Stimulated activated naive B cell treated with anti-CD40 and anti-IgM and Interleukin-4, amounts not matched to agents 10 μg/mL and 1 μg/mL and 100 μg/mL, for 72 hours (primary cell): ENCODE results near the gene ZDHHC3.
"Not testable (repeated sequence)": the region's sequence is repeated elsewhere in the genome, so short reads cannot be mapped to it uniquely, and the experiment has no call there.

Source experiments
- ATAC-seq, 2 donors: fragments of 150-1000 bp; cut with Tn5 transposase; replicated peaks; 2 replicates each; pipeline ENCODE4 v1.10.0; 2021; ENCODE audit warnings: moderate library complexity in 1 of 2
- DNase-seq: peaks from one replicate; pipeline ENCODE4 v3.0.0; 2021
- H3K27ac Mint-ChIP-seq: one replicate; pipeline ENCODE4 v1.8.0; 2022; ENCODE audit warnings: mild to moderate bottlenecking, mixed read lengths
- H3K27me3 Mint-ChIP-seq, 2 donors: one replicate each; pipeline ENCODE4 v1.8.0; 2022; ENCODE audit warnings: mixed read lengths in 2 of 2
- H3K36me3 Mint-ChIP-seq, 2 donors: one replicate each; pipeline ENCODE4 v1.8.0; 2022; ENCODE audit warnings: mixed read lengths in 2 of 2, mild to moderate bottlenecking in 1 of 2
- H3K4me1 Mint-ChIP-seq, 2 donors: one replicate each; pipeline ENCODE4 v1.8.0; 2022; ENCODE audit warnings: mixed read lengths in 2 of 2, mild to moderate bottlenecking in 1 of 2
- H3K4me3 Mint-ChIP-seq, 2 donors: one replicate each; pipeline ENCODE4 v1.8.0; 2022; ENCODE audit warnings: mild to moderate bottlenecking in 2 of 2, mixed read lengths in 2 of 2, moderate library complexity in 1 of 2
- H3K9me3 Mint-ChIP-seq, 2 donors: one replicate each; pipeline ENCODE4 v1.8.0; 2022; ENCODE audit warnings: mixed read lengths in 2 of 2, mild to moderate bottlenecking in 1 of 2

ZDHHC3 gene

DNA sequence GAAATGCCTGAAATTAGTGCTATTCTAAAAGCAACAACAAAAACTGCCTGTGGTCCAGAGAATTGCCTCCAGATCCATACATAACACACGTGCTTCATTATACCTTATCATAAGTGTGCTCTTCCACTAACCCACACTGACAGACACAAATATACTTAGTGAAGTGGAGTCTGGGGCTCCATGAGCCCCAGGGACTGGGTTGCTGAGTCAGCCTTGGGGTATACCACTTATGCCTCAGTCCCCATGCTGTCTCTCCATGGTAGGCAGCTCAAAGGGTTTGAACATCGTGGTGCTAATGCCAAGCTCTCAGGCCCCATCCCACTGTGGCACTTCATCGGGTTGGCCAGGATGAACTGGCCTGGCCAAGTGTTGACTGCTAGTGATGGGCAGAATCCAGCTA, 10.8 kb downstream of the ZDHHC3 start:
- peaks cover 7 to 12% of the 10 kb centered on the region in 2 donors for H3K36me3 Mint-ChIP-seq
- no peak overlapping the region for H3K4me3 Mint-ChIP-seq
- H3K9me3 Mint-ChIP-seq, result no peaks in the 10 kb centered on the region
- H3K27me3 Mint-ChIP-seq, result no peaks in the 10 kb centered on the region
- no peak for DNase-seq
- no peak overlapping the region for H3K27ac Mint-ChIP-seq
- ATAC-seq, result no peak
- peaks cover 41 to 73% of the 10 kb centered on the region in 2 donors for H3K4me1 Mint-ChIP-seq

DNA sequence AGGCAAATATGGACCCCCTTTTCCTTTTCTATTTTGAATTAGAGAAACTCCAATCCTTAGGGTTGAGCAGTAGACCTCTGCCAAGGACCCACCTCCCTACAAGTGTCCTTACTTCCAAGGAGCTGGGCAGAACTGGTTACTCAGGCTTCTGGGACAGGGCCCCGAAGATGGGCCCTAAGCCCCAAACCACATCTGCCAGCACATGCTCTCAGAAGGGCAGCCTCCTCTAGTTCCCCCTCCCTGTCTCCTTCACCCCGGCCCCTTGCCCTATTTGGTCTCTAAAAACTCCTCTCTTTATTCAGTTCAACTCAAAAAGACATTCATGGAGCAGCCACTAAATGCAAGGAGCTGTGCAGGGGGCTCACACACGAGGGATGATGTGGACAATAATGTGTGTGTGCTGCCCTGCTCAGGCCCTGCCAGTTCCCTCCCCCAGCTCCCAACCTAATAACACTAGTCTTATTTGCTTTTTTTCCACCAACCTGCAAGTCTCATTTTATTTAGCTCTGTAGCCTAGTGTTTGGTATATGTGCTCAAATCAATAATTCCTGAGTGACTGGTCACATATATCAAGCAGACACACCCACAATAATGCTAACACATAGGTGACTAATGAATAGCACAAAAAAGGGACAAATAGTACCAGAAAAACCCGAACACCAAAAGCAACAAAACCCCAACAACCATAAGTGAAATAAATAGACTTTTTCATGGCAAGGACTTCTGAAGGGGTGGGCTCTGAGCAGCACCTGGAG, 12.2 kb downstream of the ZDHHC3 start:
- Mint-ChIP-seq H3K27me3 (no peaks in the 10 kb centered on the region), H3K36me3 (peaks cover 7 to 11% of the 10 kb centered on the region in 2 donors), H3K4me1 (peaks cover 30 to 59% of the 10 kb centered on the region in 2 donors), H3K9me3 (no peaks in the 10 kb centered on the region), H3K4me3 (no peak overlapping the region), H3K27ac (no peak overlapping the region)
- DNase-seq, result no peak
- ATAC-seq, result no peak

DNA sequence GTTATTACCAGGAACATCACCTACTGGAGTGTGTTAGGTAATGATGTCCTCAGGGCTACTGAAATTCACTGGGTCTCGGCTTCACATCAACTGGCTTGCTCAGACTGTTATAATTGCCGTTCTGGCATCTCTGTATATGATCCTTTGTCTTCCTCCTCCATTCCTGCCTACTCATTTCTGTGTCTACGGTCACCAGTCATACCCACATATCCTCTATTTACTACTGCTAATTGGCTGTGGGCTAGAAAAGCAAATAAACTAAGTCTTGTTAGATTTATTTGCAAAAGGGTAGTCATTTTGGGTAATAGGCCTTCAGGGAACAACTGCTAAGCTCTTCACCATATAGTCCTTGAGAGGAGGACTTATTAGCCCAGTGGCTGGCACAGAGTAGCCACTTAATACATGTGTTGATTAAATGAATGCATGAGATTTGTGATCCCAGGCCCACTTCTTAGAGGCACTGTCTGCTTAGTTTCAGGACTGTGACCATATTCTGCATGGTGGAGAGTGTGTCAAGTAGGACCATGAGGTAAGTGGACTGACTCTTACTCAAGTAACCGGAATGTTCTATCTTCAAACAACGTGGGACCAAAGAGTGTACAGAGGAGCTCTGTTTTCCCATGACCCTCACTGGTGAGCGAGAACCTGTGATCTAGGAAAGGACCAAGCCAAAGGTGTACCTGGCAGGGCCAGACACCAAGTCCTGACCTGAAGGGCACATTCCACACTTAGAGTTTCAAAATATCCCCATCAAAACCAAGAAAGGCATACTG, 13.2 kb downstream of the ZDHHC3 start:
- no peak for ATAC-seq
- Mint-ChIP-seq H3K27me3 (no peaks in the 10 kb centered on the region), H3K36me3 (peaks cover 10 to 11% of the 10 kb centered on the region in 2 donors), H3K9me3 (no peaks in the 10 kb centered on the region), H3K27ac (no peak overlapping the region), H3K4me1 (peaks cover 30 to 53% of the 10 kb centered on the region in 2 donors), H3K4me3 (no peak overlapping the region)
- DNase-seq, result no peak

DNA sequence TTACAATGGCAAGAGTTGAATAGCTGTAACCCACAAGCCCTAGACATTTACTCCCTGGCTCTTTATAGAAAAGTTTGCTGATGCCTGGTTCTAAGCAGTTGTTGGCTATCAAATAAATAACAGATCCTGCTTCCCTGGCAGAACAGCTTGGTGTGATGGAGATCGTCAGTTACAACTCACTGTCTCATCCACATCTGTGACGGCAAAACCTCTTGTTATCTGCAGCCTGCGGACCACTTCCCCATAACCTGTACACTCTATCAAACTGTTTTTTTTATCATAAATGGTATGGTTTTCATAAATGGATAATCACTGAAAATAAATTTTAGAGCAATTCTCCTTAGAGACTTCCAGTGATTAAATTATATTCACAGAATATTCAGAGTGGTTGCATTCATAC, 14.1 kb downstream of the ZDHHC3 start:
- Mint-ChIP-seq H3K27ac (no peak overlapping the region), H3K27me3 (no peaks in the 10 kb centered on the region), H3K4me1 (peaks cover 33 to 53% of the 10 kb centered on the region in 2 donors), H3K4me3 (no peak overlapping the region), H3K36me3 (peaks cover 16 to 17% of the 10 kb centered on the region in 2 donors), H3K9me3 (no peaks in the 10 kb centered on the region)
- DNase-seq (no peak), ATAC-seq (no peak)

DNA sequence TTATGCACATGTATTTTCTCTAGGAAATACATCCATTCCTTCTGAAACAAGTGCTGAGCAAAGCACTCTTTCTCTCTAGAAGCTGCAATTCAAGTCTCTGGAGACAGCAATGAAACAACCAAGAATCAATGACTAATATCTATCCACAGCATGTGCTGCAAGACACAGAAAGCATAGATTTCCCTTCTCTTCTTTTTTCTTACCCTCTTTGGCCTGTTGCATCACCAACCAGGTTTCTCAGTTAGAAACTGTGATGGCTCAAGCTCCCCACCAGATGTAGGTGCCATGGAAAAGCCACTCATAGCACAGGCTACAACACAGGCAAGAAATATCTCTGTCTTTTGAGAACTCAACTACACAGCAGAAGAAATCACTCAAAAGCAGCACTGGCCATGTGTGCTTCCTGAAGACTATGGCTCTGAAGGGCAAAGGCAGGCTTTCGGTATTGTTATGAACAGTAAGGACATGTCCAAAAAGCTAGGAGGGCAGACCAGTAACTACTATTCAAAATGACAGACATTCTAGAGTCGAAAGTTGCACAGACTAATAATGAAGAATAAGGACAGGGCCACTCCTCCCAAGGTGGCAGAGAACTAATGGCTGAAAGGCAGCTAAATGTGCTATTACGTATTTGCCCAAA, 15.5 kb downstream of the ZDHHC3 start:
- H3K27me3 Mint-ChIP-seq, result no peaks in the 10 kb centered on the region
- H3K27ac Mint-ChIP-seq, result no peak overlapping the region
- no peak overlapping the region for H3K4me3 Mint-ChIP-seq
- peaks cover 39 to 57% of the 10 kb centered on the region in 2 donors for H3K4me1 Mint-ChIP-seq
- ATAC-seq (peak in 1 of 2 donors; percentile 58), DNase-seq (no peak)
- no peaks in the 10 kb centered on the region for H3K9me3 Mint-ChIP-seq
- H3K36me3 Mint-ChIP-seq, result peaks cover 19 to 21% of the 10 kb centered on the region in 2 donors

DNA sequence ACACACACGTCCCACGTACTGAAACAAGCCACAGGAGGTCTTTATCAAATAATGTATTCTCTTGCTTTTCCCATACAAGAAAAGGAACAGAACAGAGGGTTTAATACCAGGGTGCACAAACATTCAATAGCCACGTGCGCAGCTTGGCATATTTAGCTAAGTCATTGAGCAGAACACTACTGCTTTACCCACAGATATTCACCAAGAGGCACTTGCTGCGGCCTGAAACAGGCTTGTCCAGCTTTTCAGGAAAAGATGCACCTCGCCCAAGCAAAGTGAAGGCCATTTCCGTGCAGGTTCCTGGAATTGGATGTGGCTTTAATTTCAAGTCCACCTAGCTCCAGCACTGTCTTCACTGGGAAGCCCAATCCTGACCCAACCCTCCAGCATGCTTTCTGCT, 17.6 kb downstream of the ZDHHC3 start:
- DNase-seq (no peak), ATAC-seq (no peak)
- Mint-ChIP-seq H3K4me1 (peaks cover 34 to 49% of the 10 kb centered on the region in 2 donors), H3K9me3 (no peaks in the 10 kb centered on the region), H3K27me3 (no peaks in the 10 kb centered on the region), H3K36me3 (peaks cover 16% of the 10 kb centered on the region in 2 donors), H3K27ac (no peak overlapping the region), H3K4me3 (no peak overlapping the region)

DNA sequence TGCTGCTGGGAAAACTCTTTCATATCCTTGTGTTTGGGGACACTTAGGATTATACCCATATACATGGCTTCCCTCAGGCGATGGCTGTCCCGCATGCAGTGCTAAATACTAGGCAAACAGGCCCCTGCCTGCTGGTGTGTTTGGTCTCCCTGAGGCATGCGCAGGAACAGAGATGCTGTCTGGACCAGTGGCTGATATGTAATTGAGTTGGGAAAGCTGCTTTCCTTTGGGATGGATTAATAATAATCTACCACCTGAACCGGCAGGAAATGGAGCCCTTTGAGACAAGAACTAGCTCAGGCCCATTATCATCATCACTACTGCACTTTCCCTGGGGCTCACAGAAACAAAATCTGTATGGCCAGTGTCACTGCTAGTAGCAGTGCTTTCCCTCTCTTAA, 18.0 kb downstream of the ZDHHC3 start:
- DNase-seq, result no peak
- Mint-ChIP-seq H3K9me3 (no peaks in the 10 kb centered on the region), H3K27ac (no peak overlapping the region), H3K4me1 (peaks cover 32 to 45% of the 10 kb centered on the region in 2 donors), H3K27me3 (no peaks in the 10 kb centered on the region), H3K4me3 (no peak overlapping the region), H3K36me3 (peaks cover 16% of the 10 kb centered on the region in 2 donors)
- no peak for ATAC-seq

DNA sequence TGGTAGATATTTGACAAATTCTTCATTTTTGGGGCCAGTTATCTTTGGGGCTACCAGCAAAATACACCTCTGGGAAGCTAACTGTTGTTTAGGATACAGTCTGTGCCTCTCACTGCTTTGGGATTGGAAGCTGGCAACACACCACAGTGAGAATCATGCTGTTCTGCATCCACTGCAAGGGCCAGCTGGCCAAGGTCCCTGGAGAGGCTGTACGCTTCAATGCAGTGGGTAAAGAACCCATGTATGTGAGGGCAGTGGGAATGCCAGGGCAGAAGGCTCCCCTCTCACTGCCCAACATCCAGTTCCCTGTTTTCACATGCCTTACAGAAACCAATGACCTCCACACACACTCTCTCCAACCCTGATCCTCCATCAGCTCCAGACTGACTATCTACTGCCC, 20.1 kb downstream of the ZDHHC3 start:
- Mint-ChIP-seq H3K27ac (no peak overlapping the region), H3K4me3 (no peak overlapping the region), H3K9me3 (no peaks in the 10 kb centered on the region), H3K4me1 (peaks cover 39 to 58% of the 10 kb centered on the region in 2 donors), H3K36me3 (peaks cover 28 to 31% of the 10 kb centered on the region in 2 donors), H3K27me3 (no peaks in the 10 kb centered on the region)
- ATAC-seq (no peak), DNase-seq (no peak)

DNA sequence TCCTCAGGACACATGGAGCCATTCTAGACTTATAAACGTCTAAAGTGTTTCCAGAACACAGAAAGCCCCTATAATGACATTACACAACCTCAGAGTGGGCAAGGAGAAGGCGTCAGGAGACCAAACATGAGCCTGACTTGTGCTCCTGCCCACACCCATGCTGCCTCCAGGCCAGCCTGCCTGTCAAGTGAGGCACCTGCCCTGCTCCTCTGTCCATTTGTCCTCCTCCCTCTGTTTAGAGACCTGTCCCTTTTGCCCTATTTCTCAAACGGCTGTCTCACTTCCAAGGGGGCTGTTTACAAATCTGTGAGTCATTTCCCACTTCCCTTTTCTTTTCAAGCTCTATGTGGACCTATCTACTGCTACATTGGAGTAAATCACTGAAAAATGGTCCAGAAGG, 21.0 kb downstream of the ZDHHC3 start:
- Mint-ChIP-seq H3K4me3 (no peak overlapping the region), H3K9me3 (no peaks in the 10 kb centered on the region), H3K36me3 (peaks cover 30 to 36% of the 10 kb centered on the region in 2 donors), H3K27ac (peak overlapping the region; percentile 60), H3K4me1 (peaks cover 42 to 57% of the 10 kb centered on the region in 2 donors), H3K27me3 (no peaks in the 10 kb centered on the region)
- ATAC-seq (peak; percentile 99), DNase-seq (no peak)

DNA sequence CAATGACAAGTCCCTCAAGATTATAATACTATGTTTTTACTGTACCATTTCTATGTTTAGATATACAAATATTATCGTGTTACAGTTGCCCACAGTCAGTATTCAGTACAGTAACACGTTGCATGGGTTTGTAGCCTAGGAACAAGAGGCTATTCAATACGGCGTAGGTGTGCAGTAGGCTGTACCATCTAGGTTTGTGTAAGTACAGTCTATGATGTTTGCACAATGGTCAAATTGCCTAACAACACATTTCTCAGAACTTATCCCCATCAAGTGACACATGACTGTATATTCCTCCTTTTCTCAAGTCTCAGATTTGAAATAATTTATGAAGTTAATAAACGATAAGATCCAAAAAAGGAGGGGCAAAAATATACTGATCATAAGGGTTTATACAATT, 21.7 kb downstream of the ZDHHC3 start:
- peaks cover 30 to 36% of the 10 kb centered on the region in 2 donors for H3K36me3 Mint-ChIP-seq
- ATAC-seq (no peak), DNase-seq (no peak)
- no peaks in the 10 kb centered on the region for H3K9me3 Mint-ChIP-seq
- H3K27me3 Mint-ChIP-seq, result no peaks in the 10 kb centered on the region
- H3K4me3 Mint-ChIP-seq, result no peak overlapping the region
- H3K4me1 Mint-ChIP-seq, result peaks cover 42 to 57% of the 10 kb centered on the region in 2 donors
- H3K27ac Mint-ChIP-seq, result no peak overlapping the region

DNA sequence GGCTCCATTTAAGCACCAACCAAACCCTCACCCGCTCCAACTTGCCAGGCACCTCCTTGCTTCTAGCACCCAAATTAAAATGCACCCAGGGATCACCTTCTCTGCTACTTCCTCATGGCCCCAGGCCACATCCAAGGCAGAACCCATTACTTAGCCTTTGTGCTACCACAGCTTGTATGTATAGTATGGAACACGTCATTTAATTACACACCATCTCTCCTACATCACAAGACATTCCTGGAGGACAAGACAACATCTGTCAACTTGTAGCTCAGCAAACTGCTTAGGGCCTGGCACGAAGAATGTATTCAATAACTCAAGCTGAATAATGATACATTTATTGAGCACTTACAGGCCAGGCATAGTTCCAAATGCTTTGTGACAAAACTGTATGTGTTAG, 23.3 kb downstream of the ZDHHC3 start:
- Mint-ChIP-seq H3K4me3 (no peak overlapping the region), H3K27ac (no peak overlapping the region), H3K27me3 (no peaks in the 10 kb centered on the region), H3K9me3 (no peaks in the 10 kb centered on the region), H3K4me1 (peaks cover 42 to 53% of the 10 kb centered on the region in 2 donors), H3K36me3 (peaks cover 26 to 40% of the 10 kb centered on the region in 2 donors)
- ATAC-seq, result no peak
- no peak for DNase-seq

DNA sequence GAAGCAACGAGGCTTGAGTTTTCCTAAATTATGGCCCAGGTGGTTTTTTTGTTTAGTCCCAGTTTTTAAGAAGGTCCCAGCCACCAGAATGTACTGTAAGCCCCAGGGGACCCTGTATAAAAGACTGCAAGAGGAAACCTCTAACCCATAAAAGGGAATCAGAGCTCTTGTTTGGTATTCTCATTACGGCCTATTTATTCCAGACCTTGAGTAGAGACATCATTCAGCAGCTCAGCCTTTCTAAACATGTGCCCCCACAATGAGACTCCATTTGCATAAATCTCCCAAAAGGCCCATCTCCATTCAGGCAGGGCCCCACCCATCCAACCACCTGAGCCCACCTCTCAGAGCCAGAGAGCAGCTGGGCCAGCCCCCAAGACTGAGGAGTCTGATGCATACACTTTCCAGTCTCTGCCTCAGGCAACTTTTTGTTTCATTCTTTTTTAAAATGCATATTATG, 25.7 kb downstream of the ZDHHC3 start:
- H3K36me3 Mint-ChIP-seq, result peaks cover 22 to 43% of the 10 kb centered on the region in 2 donors
- DNase-seq (no peak), ATAC-seq (no peak)
- H3K4me1 Mint-ChIP-seq, result peaks cover 25 to 33% of the 10 kb centered on the region in 2 donors
- H3K9me3 Mint-ChIP-seq, result no peaks in the 10 kb centered on the region
- H3K27me3 Mint-ChIP-seq, result no peaks in the 10 kb centered on the region
- no peak overlapping the region for H3K27ac Mint-ChIP-seq
- no peak overlapping the region for H3K4me3 Mint-ChIP-seq

DNA sequence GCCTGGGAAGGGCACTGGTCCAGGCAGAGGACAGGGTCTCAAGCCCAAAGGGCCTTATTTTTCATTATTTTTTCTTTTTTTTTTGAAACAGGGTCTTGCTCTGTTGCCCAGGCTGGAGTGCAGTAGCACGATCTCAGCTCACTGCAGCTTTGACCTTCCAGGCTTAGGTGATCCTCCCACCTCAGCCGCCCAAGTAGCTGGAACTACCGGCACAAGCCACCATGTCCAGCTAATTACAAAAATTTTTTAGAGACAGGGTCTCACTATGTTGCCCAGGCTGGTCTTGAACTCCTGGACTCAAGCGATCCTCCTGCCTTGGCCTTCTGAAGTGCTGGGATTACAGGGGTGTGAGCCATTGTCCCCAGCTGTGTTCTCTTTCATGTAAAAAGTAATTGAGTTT, 26.2 kb downstream of the ZDHHC3 start:
- not testable (repeated sequence) for DNase-seq, ATAC-seq, H3K4me3 Mint-ChIP-seq, H3K27ac Mint-ChIP-seq, H3K27me3 Mint-ChIP-seq, H3K9me3 Mint-ChIP-seq
- H3K36me3 Mint-ChIP-seq, result peaks cover 23 to 49% of the 10 kb centered on the region in 2 donors
- H3K4me1 Mint-ChIP-seq, result peaks cover 22 to 28% of the 10 kb centered on the region in 2 donors

DNA sequence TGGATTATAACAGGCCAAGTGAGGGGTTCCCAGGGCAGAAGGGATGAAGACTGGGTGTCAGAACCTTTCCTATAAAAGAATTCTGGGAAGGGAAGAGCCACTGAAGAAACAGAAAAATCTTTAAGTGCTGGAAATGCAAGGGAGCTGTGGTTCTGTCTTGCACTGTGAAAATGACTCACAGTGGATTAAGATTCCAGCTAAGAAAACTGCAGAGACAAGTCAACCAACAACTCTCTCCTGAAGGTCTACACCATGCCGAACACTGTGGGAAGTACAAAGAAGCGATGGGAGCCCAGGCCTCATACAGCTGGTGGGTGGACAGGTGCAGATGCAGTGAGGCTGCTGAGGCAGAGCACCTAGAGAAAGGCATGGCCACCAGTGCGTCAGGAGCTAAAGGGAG, 27.7 kb downstream of the ZDHHC3 start:
- H3K4me1 Mint-ChIP-seq, result peaks cover 19 to 24% of the 10 kb centered on the region in 2 donors
- ATAC-seq (no peak), DNase-seq (no peak)
- H3K27me3 Mint-ChIP-seq, result no peaks in the 10 kb centered on the region
- H3K4me3 Mint-ChIP-seq, result no peak overlapping the region
- no peak overlapping the region for H3K27ac Mint-ChIP-seq
- peaks cover 25 to 53% of the 10 kb centered on the region in 2 donors for H3K36me3 Mint-ChIP-seq
- H3K9me3 Mint-ChIP-seq, result no peaks in the 10 kb centered on the region
